GM12801 (cell line): ENCODE measurements around the gene TTYH1.

Experiments
- CTCF ChIP-seq: IDR thresholded peaks from one replicate; pipeline ENCODE4 v1.5.1; 2011; ENCODE audit warnings: control low read depth; ENCODE audit not compliant: insufficient read length; ENCODE audit errors: extremely low read depth

TTYH1 gene

GRCh38 chr19:54473071-54473891 is 58.0 kb downstream of the TTYH1 start, which contains the start of gene CDC42EP5:
CDC42EP5 (minus strand) TSS chr19:54473296; CDS start chr19:54465547, 7,749 bp downstream.
- TF ChIP-seq CTCF, result no peak

GRCh38 chr19:54473892-54474372 is 58.7 kb downstream of the TTYH1 start:
- TF ChIP-seq CTCF, result no peak

- no peak for TF ChIP-seq CTCF
Measured at GRCh38 chr19:54475706-54476105, 60.4 kb downstream of the TTYH1 start.

GRCh38 chr19:54477650-54478049 is 62.4 kb downstream of the TTYH1 start:
- no peak for TF ChIP-seq CTCF

- TF ChIP-seq CTCF, result no peak
Measured at GRCh38 chr19:54478677-54479266, 63.5 kb downstream of the TTYH1 start.

GRCh38 chr19:54480051-54480450 is 64.8 kb downstream of the TTYH1 start:
- TF ChIP-seq CTCF, result no peak

GRCh38 chr19:54481326-54481930 is 66.2 kb downstream of the TTYH1 start:
- TF ChIP-seq CTCF, result no peak
